Liver (tissue), 3 donors: ENCODE data around the gene ARID3B.
A peak's percentile ranks its signal among the peaks of the same experiment; 100 is the strongest.

Experiments
- GABPA ChIP-seq, 2 donors: IDR thresholded peaks in 1 of 2; conservative IDR thresholded peaks in 1 of 2; 2 replicates each; pipeline ENCODE4 v1.6.1; 2016; ENCODE audit warnings: antibody characterized with exemption in 2 of 2, mild to moderate bottlenecking in 1 of 2, moderate library complexity in 1 of 2
- HNF4G ChIP-seq: IDR thresholded peaks from 2 replicates; pipeline ENCODE4 v1.6.1; 2016; ENCODE audit warnings: antibody characterized with exemption
- MAX ChIP-seq: IDR thresholded peaks from 2 replicates; pipeline ENCODE4 v1.6.1; 2016; ENCODE audit warnings: antibody characterized with exemption
- RAD21 ChIP-seq, 2 donors: IDR thresholded peaks; 2 replicates each; pipeline ENCODE4 v1.6.1; 2016; ENCODE audit warnings: antibody characterized with exemption in 2 of 2, mild to moderate bottlenecking in 2 of 2
- REST ChIP-seq: IDR thresholded peaks from 2 replicates; pipeline ENCODE4 v1.6.1; 2016; ENCODE audit warnings: antibody characterized with exemption, mild to moderate bottlenecking
- SP1 ChIP-seq: IDR thresholded peaks from 2 replicates; pipeline ENCODE4 v1.6.1; 2018; ENCODE audit warnings: antibody characterized with exemption, mild to moderate bottlenecking
- TAF1 ChIP-seq: conservative IDR thresholded peaks from 2 replicates; pipeline ENCODE4 v1.6.1; 2016; ENCODE audit warnings: antibody characterized with exemption, mild to moderate bottlenecking
- YY1 ChIP-seq: IDR thresholded peaks from 2 replicates; pipeline ENCODE4 v1.6.1; 2016; ENCODE audit warnings: antibody characterized with exemption, mild to moderate bottlenecking
- TF ChIP-seq, protein P1 (sequence below): fragments of 150-350 bp; IDR thresholded peaks from 2 replicates; pipeline ENCODE4 v1.5.1; 2017; ENCODE audit warnings: improper control_type of control experiment, low read depth, low read length; ENCODE audit not compliant: missing input control
- donor health status: healthy.
- donor health status: healthy.

DNA sequence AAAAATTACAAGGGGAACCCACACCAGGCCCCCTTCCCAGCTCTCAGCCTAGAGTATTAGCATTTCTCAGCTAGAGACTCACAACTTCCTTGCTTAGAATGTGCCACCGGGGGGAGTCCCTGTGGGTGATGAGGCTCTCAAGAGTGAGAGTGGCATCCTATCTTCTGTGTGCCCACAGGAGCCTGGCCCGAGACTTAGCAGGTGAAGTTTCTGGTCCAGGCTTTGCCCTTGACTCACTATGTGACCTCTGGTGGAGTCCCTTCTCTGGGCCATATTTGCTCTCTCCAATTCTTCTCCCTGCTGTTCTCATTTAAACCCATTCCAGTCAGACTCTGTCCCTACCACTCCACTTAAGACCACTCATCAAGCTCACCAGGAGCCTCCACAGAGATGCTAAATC is 92.8 kb downstream of the ARID3B start:
- TF ChIP-seq YY1, result no peak
- TF ChIP-seq, protein P1, sequence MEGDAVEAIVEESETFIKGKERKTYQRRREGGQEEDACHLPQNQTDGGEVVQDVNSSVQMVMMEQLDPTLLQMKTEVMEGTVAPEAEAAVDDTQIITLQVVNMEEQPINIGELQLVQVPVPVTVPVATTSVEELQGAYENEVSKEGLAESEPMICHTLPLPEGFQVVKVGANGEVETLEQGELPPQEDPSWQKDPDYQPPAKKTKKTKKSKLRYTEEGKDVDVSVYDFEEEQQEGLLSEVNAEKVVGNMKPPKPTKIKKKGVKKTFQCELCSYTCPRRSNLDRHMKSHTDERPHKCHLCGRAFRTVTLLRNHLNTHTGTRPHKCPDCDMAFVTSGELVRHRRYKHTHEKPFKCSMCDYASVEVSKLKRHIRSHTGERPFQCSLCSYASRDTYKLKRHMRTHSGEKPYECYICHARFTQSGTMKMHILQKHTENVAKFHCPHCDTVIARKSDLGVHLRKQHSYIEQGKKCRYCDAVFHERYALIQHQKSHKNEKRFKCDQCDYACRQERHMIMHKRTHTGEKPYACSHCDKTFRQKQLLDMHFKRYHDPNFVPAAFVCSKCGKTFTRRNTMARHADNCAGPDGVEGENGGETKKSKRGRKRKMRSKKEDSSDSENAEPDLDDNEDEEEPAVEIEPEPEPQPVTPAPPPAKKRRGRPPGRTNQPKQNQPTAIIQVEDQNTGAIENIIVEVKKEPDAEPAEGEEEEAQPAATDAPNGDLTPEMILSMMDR, result peak; percentile 3
- TF ChIP-seq RAD21 (IDR thresholded peaks at IDR 0.05), result no peak
- TF ChIP-seq TAF1, result no peak
- TF ChIP-seq HNF4G, result no peak
- no peak for TF ChIP-seq REST
- TF ChIP-seq GABPA (IDR thresholded peaks at IDR 0.05 in 1 of 2, conservative IDR thresholded peaks at IDR 0.05 in 1 of 2), result no peak
- TF ChIP-seq MAX, result no peak
- TF ChIP-seq SP1, result no peak
